Lower leg skin (tissue), 4 donors: ENCODE results near the gene CTSS. TPM values are rescaled to one million over a fixed set of nuclear protein-coding genes. Genes with fewer than 3 reads are reported as not detected.
A peak's percentile ranks its signal among the peaks of the same experiment; 100 is the strongest.

Source experiments
- DNase-seq, 2 donors: peaks; one replicate each; pipeline ENCODE4 v3.0.0-alpha.2; 2019; ENCODE audit warnings: low spot score in 2 of 2
- H3K4me3 ChIP-seq: fragments of 200-600 bp; sonication (generic); 2 replicates; pipeline ENCODE4 v1.5.1; 2017; ENCODE audit warnings: mild to moderate bottlenecking, low read depth; ENCODE audit not compliant: poor library complexity, severe bottlenecking
- POLR2A ChIP-seq, 2 donors: fragments of 450-650 bp; IDR thresholded peaks; one replicate each; pipeline ENCODE4 v1.6.1; 2016 to 2017; ENCODE audit warnings: antibody characterized with exemption in 2 of 2, mild to moderate bottlenecking in 1 of 2, moderate library complexity in 1 of 2
- WGBS, 2 donors: methylation state at CpG; one replicate each; pipeline ENCODE4 v1.1.5; 2018; 5-methylcytosine and 5-hydroxymethylcytosine counted together
- intact Hi-C: fragments of 100-400 bp; cut with DNase I; formaldehyde crosslinking; loops from one replicate; pipeline ENCODE4 v1.15.0; 2023; ENCODE audit warnings: low total_unique reads
- total RNA-seq, 4 donors: library from RNA; depleted of rRNA; stranded (reverse); fragments of >200 nt; gene quantifications; one replicate each; pipeline ENCODE4 v1.1.0, GENCODE V29; 2016
- TF ChIP-seq, protein P1 (sequence below), 3 donors: fragments of 450-650 bp; IDR thresholded peaks; one replicate each; pipeline ENCODE4 v1.5.1; 2016; ENCODE audit warnings: antibody characterized with exemption in 3 of 3, mild to moderate bottlenecking in 3 of 3, moderate library complexity in 2 of 3

CTSS gene
- total RNA-seq, 4 donors from 2014 or later: 11.4 to 33.4 (median 19.9) TPM

GRCh38 chr1:150708595-150708994 lies 57.0 kb downstream of the CTSS start:
- TF ChIP-seq, protein P1, sequence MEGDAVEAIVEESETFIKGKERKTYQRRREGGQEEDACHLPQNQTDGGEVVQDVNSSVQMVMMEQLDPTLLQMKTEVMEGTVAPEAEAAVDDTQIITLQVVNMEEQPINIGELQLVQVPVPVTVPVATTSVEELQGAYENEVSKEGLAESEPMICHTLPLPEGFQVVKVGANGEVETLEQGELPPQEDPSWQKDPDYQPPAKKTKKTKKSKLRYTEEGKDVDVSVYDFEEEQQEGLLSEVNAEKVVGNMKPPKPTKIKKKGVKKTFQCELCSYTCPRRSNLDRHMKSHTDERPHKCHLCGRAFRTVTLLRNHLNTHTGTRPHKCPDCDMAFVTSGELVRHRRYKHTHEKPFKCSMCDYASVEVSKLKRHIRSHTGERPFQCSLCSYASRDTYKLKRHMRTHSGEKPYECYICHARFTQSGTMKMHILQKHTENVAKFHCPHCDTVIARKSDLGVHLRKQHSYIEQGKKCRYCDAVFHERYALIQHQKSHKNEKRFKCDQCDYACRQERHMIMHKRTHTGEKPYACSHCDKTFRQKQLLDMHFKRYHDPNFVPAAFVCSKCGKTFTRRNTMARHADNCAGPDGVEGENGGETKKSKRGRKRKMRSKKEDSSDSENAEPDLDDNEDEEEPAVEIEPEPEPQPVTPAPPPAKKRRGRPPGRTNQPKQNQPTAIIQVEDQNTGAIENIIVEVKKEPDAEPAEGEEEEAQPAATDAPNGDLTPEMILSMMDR (IDR thresholded peaks at IDR 0.05): no peak
- TF ChIP-seq POLR2A (IDR thresholded peaks at IDR 0.05): no peak
- WGBS, 2 donors: 96 to 97% methylated on average over 2 of the region's 2 CpGs
- H3K4me3 ChIP-seq: no peak overlapping the region
- DNase-seq: no peak
- intact Hi-C loops: no loop called here

GRCh38 chr1:150706091-150706490 lies 59.5 kb downstream of the CTSS start:
- DNase-seq: no peak

GRCh38 chr1:150703427-150703826 lies 62.2 kb downstream of the CTSS start:
- intact Hi-C loops: no loop called here
- TF ChIP-seq POLR2A (IDR thresholded peaks at IDR 0.05): no peak
- TF ChIP-seq, protein P1 (IDR thresholded peaks at IDR 0.05): no peak
- DNase-seq: no peak
- H3K4me3 ChIP-seq: no peak overlapping the region

More at GRCh38 chr1:150706091-150706490, 59.5 kb downstream of the CTSS start:
- intact Hi-C loops: no loop called here
- TF ChIP-seq, protein P1 (IDR thresholded peaks at IDR 0.05): no peak
- TF ChIP-seq POLR2A (IDR thresholded peaks at IDR 0.05): no peak
- H3K4me3 ChIP-seq: no peak overlapping the region
- 72 to 81% methylated on average over 1 of the region's 1 CpG for WGBS, 2 donors

GRCh38 chr1:150696995-150697927 lies 68.3 kb downstream of the CTSS start, which contains the start of gene GOLPH3L:
Gene GOLPH3L (minus strand): TSS chr1:150697154. CDS start chr1:150694838, 2,316 bp downstream.
- 1 to 3% methylated on average over 18 of the region's 18 CpGs for WGBS, 2 donors
- peak; percentile 97 for DNase-seq
- intact Hi-C loops: no loop called here
- peak within 1 kb of the TSS; percentile 28 for H3K4me3 ChIP-seq
- TF ChIP-seq POLR2A (IDR thresholded peaks at IDR 0.05): no peak
- TF ChIP-seq, protein P1 (IDR thresholded peaks at IDR 0.05): no peak

GRCh38 chr1:150696590-150696989 lies 69.0 kb downstream of the CTSS start:
- WGBS, 2 donors: 1 to 2% methylated on average over 6 of the region's 6 CpGs
- intact Hi-C loops: no loop called here

More at GRCh38 chr1:150696590-150696989, 69.0 kb downstream of the CTSS start:
- H3K4me3 ChIP-seq: peak overlapping the region; percentile 28
- DNase-seq: no peak
- no peak for TF ChIP-seq POLR2A (IDR thresholded peaks at IDR 0.05)
- TF ChIP-seq, protein P1 (IDR thresholded peaks at IDR 0.05): no peak
